HG02970 (cell line): ENCODE measurements around the gene ZSCAN12.
"Not testable (repeated sequence)": the region's sequence is repeated elsewhere in the genome, so short reads cannot be mapped to it uniquely, and the experiment has no call there.

Source experiments
- ATAC-seq: cut with Tn5 transposase; IDR thresholded peaks from one replicate; pipeline ENCODE4 v1.9.1; 2021; ENCODE audit warnings: mild to moderate bottlenecking, moderate library complexity, moderate number of reproducible peaks; ENCODE audit not compliant: unreplicated experiment, low FRiP score

Gene ZSCAN12

DNA sequence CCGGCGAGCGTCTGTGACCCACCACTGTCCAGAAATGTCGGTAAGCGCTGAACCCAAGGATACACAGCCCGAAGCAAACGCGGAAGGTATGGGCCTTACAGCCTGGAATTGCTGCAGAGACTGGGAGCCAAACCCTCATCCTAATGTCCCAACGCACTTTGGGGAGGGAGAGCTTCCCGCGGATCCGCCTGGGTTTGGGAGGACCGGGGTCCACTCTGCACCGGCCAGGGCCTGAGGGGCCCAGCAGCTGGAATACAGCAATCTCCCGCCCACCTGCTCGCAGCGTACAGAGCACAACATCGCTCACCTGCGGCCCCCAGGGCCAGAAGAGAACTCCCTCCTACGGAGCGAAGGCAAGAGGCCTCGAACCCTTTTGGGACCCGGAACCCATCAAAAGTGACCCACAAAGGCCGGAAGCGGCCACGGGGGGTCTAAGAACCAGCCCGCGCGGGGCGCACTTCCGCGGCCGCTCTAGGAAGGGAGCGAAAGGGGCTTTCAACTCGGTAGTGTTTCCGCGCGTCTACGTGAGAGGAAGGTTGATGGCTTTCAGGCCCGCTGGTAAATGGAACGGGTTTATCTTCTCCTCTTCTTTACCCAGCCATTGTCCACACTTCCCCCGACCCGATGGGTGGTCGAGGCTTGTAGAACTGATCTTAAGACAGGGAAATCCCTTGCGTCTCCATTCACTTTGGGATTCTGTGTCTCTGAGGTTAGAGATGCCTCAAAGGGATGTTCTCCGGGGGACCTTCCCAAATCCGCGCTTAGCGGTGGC lies at the start of gene ZSCAN12:
Gene ZSCAN12, minus strand, starts transcription at position 398 of the 772 bp plus-strand sequence. CDS start 1,342 bp downstream, outside the sequence.
- ATAC-seq, result peak; percentile 77

DNA sequence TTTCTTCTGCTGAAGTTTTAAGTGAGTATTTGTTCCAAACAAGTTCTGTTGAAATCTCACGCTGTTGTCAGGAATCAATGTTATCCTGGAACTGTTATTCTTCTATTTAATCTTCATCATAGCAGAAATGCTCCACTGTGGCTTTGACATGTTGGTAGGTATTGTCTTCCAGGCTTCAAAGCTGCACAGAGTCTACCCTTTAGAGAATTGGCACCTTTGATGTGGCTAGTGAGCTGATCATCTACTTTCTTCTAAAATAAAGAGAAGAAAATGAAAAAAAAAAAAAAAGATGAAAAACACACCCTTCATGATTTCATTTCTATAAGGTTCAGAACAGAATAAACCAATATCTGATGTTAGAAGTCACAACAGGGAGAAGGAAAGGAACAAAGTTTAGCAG lies 49.5 kb upstream of the ZSCAN12 start:
- ATAC-seq, result no peak

- not testable (repeated sequence) for ATAC-seq
Observed at GRCh38 chr6:28447512-28447906, 48.0 kb upstream of the ZSCAN12 start.

GRCh38 chr6:28446818-28447511 lies 47.4 kb upstream of the ZSCAN12 start:
- no peak for ATAC-seq

GRCh38 chr6:28444759-28445158 lies 45.2 kb upstream of the ZSCAN12 start:
- ATAC-seq, result not testable (repeated sequence)

DNA sequence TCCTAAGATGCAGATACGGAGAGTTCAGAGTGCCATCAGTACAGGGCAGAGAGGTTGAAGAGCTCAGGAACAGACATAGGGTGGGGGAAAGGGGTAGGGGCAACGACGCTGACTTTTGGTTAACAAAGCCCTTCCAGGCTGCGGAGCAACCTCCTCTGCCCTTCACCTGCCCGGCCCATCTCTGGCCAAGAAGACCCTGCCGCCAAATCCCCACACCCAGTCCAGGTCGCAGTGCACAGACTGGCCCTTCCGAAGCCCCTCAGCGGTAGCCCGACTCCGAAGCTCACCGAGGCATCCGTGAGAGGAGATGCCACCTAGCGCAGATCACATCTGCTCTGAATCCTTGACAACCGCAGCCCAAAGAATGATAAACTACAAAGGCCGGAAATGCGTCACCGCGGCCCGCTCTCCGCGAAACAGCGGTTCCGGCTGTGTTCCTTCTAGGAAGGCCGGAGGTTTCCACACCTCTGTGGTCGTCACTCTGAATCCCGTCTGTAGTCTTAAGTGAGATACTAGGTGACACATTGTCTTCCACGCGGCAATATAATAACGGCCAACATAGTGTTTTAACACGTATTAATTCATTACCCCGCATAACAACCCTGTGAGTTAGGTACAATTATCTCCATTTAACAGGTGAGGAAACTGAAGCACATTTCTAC lies 43.7 kb upstream of the ZSCAN12 start, which contains the start of gene ZSCAN23:
Gene ZSCAN23, minus strand, starts transcription at position 380 of the 662 bp plus-strand sequence. CDS start 7,225 bp downstream, outside the sequence.
- peak; percentile 75 for ATAC-seq

DNA sequence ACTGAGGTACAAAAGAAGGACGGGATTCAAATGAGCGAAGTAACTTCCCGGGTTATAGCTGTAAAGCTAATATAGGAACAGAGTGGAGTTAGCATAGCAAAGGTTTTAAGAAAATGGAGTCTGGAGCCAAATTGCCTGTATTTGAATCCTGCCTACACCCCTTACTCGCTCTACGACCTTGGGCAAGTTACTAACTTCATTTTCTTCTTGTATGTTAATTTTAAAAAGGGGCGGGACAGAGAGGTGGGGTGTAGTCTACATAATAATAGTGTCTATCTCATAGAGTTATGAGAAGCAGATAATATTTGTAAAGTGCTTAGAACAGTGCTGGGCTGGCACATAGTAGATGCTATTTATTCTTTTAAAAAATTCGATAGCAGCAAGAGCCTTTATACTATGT lies 43.0 kb upstream of the ZSCAN12 start:
- ATAC-seq, result no peak

DNA sequence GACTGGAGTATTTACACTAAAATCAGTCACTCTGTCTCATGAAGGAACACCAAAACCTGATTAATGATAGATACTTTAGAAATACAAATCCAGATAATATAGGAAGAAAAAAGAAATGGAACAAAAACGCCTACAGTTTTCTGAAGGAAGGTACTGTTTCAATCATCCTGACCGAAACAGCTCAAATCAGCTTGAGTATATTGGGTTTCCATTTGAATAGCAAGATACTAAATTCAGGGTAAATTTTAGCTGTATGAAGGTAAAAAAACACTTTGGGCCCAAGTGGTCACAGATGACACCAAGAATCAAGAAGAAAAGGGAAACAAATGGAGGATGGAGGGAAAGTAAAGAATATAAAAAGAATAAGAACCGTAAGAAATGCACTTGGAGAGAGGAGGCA lies 36.9 kb upstream of the ZSCAN12 start:
- no peak for ATAC-seq

GRCh38 chr6:28433119-28433518 lies 33.6 kb upstream of the ZSCAN12 start:
- ATAC-seq, result no peak

DNA sequence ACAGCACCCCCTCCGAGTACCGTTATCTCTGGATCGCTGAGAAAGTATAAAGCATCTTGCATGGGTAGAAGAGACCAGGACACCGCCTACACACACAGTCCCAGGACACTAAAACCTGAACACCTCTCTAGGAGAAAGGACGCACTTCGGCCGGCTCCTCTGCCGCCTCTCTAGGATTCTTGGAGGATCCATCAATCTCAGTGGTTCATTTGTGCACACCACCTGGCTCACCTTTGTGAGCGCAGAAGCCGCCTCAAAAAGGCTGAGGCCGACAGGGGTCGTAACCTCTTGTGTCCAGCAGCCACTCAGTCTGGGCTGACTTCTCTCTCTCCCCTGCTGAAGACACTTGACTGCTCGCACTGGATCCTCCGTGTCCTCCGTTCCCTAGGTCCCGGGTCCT lies 30.2 kb upstream of the ZSCAN12 start:
- no peak for ATAC-seq

DNA sequence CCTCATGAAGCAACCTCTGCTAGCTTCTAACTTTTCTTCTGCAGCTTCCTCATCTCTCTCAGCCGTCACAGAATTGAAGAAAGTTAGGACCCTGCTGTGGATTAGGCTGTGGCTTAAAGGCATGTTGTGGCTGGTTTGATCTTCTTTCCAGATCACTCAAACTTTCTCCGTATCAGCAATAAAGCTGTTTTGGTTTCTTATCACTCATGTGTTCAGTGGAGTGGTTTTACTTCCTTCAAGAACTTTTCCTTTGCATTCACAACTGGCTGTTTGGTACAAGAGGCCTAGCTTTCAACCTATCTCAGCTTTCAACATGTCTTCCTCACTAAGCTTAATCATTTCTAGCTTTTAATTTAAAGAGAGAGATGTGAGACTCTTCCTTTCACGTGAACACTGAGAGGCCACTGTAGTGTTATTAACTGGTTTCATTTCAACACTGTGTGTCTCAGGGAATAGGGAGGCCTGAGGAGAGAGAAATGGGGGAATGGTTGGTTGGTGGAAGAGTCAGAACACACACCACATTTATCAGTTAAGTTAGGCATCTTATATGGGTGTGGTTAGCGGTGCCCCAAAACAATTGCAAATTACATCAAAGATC lies 26.5 kb upstream of the ZSCAN12 start:
- no peak for ATAC-seq

GRCh38 chr6:28424163-28424562 lies 24.6 kb upstream of the ZSCAN12 start:
- ATAC-seq, result no peak

DNA sequence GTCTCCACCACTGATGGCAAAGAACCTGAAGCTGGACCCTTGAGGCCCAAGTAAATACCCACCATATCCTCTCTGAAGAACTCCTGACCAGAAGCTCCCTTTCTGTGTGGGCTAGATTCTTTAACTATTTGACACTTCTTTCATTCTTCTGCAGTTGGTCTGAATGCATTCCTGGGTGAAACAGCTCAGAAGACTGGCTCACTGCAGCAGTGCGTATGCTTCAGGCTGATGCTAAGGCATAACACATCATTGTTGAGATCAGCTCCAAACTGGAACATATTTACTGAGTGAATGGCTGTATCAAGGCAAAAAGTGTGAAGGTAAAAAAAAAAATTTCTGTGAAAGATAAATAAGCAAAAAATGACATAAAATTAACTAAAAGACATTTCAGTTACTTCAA lies 24.0 kb upstream of the ZSCAN12 start:
- no peak for ATAC-seq

GRCh38 chr6:28413681-28414080 lies 14.1 kb upstream of the ZSCAN12 start:
- ATAC-seq, result no peak

- no peak for ATAC-seq
Observed at GRCh38 chr6:28410767-28411166, 11.2 kb upstream of the ZSCAN12 start.

DNA sequence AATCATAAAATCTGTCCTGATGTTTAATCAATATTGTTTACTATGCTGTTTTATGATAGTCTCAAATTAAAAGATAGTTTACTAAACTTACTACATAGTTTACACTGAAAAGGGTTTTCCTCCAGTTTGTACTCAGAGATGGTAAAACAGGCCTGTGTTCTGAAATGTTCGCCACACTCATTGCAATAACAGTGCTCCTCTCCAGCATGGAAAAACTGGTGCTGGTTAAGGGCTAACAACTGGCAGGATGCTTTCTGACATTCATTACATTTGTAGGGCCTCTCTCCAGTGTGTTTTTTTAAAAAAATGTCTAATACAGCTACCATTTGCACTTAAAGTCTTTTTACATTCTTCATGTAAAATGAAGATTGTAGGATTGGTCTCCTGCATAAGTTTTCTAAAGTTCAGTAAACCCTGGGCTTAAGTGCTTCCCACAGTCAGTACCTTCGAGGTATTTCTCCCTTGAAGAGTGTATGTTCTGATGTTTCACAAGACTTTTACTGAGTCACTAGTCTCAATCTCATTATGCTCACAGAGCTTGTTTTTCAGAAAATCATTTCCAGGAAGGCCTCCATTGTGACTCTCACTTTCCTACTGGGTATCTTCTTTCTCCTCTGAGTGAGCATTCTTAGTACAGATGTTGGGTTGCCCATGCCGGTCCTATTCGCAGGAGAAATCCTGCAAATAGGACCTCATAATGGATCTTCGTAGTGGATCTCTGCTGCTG lies 8.7 kb upstream of the ZSCAN12 start:
- no peak for ATAC-seq

DNA sequence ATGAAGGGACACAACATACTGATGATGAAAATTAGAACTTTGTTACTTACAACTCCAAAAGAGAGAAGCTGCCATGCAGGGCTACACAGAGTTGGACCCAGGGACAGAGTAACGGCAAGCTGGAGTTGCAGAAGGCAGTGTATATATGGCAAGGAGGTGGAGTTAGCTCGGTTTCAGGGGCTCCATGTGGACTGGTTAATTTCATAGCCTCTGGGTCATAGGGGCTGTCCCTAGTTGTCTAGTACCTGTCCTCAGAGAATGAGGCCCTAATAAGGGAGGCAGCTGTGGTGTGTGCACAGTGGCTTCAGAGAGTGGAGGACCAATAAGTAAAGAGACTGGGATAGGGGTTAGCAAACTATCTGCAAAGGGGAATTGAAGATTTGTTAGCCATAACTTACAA lies 7.9 kb upstream of the ZSCAN12 start:
- ATAC-seq, result no peak

DNA sequence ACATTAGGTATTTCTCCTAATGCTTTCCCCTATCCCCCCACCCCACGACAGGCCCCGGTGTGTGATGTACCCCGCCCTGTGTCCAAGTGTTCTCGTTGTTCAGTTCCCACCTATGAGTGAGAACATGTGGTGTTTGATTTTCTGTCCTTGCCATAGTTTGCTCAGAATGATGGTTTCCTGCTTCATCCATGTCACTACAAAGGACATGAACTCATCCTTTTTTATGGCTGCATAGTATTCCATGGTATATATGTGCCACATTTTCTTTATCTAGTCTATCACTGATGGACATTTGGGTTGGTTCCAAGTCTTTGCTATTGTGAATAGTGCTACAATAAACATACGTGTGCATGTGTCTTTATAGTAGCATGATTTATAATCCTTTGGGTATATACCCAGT lies 4.4 kb upstream of the ZSCAN12 start:
- not testable (repeated sequence) for ATAC-seq

- no peak for ATAC-seq
Observed at GRCh38 chr6:28402197-28402596, 2.6 kb upstream of the ZSCAN12 start.

DNA sequence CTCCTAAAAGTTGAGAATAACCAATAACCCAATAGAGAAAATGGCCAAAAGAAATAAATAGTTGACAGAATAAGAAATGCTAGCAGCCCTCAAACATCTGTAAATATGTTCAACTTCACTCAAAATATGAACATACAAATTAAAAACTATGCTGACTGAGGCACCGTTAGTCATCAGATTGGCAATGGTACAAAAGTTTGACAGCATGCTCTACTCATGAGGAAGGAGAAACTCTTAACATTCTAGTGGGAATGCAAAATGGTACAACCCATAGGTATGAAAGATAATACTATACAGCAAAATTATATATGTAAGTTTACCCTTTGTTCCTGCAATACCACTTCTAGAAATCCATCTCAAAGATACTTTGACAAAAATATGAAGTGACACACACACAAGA lies 1.6 kb upstream of the ZSCAN12 start:
- no peak for ATAC-seq
